Measurements from ENCODE around the gene ITGAL.

ITGAL gene

DNA sequence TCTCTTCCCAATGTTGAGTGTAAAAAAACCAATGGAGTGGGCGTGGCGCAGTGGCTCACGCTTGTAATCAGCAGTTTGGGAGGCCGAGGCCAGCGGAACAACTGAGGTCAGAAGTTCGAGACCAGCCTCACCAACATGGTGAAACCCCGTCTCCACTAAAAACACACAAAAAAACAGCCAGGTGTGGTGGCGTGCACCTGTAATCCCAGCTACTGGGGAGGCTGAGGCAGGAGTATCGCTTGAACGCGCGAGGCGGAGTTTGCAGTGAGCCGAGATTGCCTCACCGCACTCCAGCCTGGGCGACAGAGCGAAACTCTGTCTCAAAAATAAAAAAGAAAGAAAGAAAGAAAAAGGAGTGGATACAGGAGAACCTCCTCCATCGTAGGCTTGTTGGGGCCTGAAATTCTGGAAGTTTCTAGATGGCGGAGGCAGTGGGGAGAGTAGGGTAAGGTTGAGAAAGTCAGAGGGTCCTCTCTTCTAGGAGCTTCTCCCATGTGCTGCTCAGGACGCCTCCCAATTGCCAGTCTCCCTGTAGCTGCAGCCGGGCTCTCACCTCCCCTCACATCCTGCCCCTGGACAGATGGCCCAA, 86.3 kb downstream of the ITGAL start:
- TF ChIP-seq, protein P1, sequence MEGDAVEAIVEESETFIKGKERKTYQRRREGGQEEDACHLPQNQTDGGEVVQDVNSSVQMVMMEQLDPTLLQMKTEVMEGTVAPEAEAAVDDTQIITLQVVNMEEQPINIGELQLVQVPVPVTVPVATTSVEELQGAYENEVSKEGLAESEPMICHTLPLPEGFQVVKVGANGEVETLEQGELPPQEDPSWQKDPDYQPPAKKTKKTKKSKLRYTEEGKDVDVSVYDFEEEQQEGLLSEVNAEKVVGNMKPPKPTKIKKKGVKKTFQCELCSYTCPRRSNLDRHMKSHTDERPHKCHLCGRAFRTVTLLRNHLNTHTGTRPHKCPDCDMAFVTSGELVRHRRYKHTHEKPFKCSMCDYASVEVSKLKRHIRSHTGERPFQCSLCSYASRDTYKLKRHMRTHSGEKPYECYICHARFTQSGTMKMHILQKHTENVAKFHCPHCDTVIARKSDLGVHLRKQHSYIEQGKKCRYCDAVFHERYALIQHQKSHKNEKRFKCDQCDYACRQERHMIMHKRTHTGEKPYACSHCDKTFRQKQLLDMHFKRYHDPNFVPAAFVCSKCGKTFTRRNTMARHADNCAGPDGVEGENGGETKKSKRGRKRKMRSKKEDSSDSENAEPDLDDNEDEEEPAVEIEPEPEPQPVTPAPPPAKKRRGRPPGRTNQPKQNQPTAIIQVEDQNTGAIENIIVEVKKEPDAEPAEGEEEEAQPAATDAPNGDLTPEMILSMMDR (IDR thresholded peaks at IDR 0.05; ENCODE audit: low read depth, low read length, missing control alignments), result no peak
- no peak overlapping the region for H3K4me3 ChIP-seq (replicated peaks; ENCODE audit: low read depth, low read length)
- no peak for DNase-seq (ENCODE audit: extremely low read depth, low read depth)

DNA sequence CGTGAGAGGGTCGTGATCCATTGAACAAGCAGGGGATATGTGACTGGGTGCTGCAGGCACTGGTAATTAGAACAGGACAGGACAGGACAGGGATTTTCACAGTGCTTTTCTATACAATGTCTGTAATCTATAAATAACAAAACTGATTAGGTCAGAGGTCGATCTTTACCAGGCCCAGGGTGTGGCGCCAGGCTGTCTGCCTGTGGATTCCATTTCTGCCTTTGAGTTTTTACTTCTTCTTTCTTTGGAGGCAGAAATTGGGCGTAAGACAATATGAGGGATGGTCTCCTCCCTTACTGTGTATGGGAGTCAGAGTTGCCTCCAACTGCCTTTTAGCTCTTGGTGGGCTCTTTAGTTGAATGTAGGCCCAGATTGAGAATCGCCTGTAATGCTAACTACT, 87.1 kb downstream of the ITGAL start:
- H3K4me3 ChIP-seq (replicated peaks; ENCODE audit: low read depth, low read length), result no peak overlapping the region
- TF ChIP-seq, protein P1 (IDR thresholded peaks at IDR 0.05; ENCODE audit: low read depth, low read length, missing control alignments), result no peak
- no peak for DNase-seq (ENCODE audit: extremely low read depth, low read depth)

DNA sequence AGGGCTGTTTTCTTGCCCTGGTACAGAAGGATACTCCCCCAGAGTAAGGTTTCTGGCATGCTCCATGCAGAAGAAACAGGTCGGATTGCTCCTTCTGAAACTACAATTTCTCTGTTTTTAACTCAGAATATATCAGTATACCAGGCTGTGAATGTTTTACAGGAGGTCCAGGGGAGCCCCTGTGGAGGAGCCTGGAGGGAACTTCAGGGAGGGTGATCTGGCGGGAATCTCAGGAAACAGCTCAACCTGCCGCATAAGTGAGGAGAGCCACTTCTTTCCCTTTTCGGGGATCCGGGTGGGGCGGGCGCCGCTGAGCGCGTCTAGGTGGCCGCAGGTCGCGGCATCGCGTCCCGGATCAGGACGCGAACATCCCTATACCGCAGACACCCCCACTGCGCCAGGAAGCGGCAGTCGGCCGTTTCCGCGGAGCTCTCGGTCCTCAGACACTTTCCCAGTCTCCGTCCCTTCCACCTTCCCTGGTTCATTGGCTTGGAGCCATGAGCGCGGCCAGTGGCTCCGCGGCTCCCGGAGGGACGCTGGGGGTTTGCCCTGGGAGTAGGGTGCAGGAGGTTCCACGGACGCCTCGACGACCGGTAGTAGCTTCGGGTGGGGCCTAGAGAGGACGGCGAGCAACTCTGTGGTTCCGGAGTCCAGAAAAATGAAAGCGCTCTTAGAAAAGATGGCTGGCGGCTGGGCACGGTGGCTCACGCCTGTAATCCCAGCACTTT, 88.7 kb downstream of the ITGAL start:
- TF ChIP-seq, protein P1 (IDR thresholded peaks at IDR 0.05; ENCODE audit: low read depth, low read length, missing control alignments), result no peak
- no peak for DNase-seq (ENCODE audit: extremely low read depth, low read depth)

DNA sequence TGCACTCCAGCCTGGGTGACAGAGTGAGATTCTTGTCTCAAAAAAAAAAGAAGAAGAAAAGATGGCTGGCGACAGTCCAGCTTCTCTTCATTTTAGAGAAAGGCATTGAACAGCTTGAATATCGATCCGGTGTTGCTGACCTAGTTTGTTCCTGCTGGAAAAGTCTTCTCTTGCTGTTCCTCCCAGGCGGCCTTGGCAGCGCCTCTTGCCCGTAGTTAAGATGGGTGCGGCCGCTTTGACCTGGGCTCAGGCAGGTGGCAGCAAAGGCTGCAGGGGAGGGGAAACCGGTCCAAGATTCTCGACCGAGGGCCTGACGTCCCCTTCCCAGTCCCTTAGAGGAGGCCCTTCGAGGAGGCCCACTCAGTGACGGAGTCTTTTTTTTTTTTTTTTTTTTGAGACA, 89.5 kb downstream of the ITGAL start:
- H3K4me3 ChIP-seq (replicated peaks; ENCODE audit: low read depth, low read length), result no peak overlapping the region
- TF ChIP-seq, protein P1 (IDR thresholded peaks at IDR 0.05; ENCODE audit: low read depth, low read length, missing control alignments), result no peak
- no peak for DNase-seq (ENCODE audit: extremely low read depth, low read depth)

More for the DNA sequence above, 88.7 kb downstream of the ITGAL start:
- no peak overlapping the region for H3K4me3 ChIP-seq (replicated peaks; ENCODE audit: low read depth, low read length)

DNA sequence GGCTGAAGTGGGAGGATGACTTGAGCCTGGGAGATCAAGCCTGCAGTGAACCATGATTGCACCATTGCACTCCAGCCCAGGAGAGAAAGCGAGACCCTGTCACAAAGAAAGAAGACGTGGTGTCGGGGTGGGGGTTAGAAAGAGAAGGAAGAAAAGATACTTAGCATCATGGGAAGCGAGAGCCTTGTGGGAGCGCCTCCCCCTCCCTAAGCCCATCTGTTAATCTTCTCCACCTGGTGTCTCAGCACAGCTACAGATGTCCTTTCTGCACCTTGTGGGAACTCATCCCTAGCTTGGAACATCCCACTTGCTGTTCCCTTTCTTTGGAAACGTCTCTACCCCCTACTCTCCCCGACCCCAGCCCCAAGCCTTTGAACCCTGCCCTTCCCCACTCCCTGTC, 93.0 kb downstream of the ITGAL start:
- TF ChIP-seq, protein P1 (IDR thresholded peaks at IDR 0.05; ENCODE audit: low read depth, low read length, missing control alignments), result no peak
- H3K4me3 ChIP-seq (replicated peaks; ENCODE audit: low read depth, low read length), result no peak overlapping the region
- no peak for DNase-seq (ENCODE audit: extremely low read depth, low read depth)

DNA sequence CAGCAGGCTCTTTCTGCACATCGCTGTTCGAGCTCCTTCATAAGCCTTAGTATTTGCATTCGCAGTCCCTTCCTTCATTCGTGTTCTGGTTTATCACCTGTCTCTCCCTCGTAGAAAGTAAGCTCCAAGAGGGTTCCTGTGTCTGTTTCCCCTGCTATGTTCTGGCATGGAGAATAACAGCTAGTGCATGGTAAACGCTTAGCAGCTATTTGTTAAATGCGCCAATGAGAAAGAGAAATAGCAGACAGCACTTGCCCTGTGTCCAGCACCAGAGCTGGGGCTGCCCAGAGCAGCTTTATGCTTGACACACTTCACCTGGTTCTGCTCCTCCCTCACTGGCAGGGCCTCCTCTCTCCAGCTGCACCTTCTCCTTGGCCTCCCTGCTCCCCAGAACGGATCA, 93.4 kb downstream of the ITGAL start:
- no peak overlapping the region for H3K4me3 ChIP-seq (replicated peaks; ENCODE audit: low read depth, low read length)
- no peak for DNase-seq (ENCODE audit: extremely low read depth, low read depth)
- TF ChIP-seq, protein P1 (IDR thresholded peaks at IDR 0.05; ENCODE audit: low read depth, low read length, missing control alignments), result no peak
